ENCODE measurements around the gene ITPR1.
"Not testable (repeated sequence)": the region's sequence is repeated elsewhere in the genome, so short reads cannot be mapped to it uniquely, and the experiment has no call there.

Gene ITPR1

DNA sequence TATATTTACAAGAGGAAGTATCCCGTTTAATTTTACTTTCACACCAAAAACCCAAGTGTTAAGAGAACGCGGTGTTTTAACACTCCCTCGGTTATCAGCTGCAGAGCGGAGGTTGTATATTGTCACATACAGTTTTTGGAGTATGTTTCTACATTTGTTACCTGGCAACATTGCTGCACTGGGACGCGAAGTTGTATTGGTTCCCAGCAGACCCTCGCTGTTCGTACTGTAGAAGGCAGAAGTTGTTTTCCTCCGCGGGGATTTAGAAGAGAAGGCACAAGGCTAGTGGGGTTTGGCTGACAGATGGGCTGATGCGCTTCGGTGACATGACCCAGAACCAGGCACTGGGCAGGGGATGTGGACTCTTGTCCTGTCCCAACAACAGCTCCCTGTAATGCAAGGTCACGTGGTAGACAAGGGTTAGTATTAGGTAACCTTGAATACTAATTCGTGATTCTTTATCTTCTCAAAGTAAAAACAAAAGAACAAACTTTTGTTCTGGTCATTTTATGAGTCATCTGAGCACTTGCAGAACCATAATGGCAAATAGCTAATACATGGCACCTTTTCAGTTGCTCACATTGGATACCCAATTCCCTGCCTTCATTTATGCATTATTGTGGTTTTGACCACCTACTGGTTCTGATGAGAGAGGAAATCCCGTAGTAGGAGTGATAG, 255.7 kb downstream of the ITPR1 start:
- no peak for DNase-seq

GRCh38 chr3:4749567-4750002, 256.4 kb downstream of the ITPR1 start:
- DNase-seq = no peak

- no peak for DNase-seq
Observed at GRCh38 chr3:4750306-4750968, 257.3 kb downstream of the ITPR1 start.

- no peak for DNase-seq
Observed at GRCh38 chr3:4751029-4751501, 257.9 kb downstream of the ITPR1 start.

- peak; percentile 92 for DNase-seq
Observed at GRCh38 chr3:4751502-4752101, 258.5 kb downstream of the ITPR1 start.

DNA sequence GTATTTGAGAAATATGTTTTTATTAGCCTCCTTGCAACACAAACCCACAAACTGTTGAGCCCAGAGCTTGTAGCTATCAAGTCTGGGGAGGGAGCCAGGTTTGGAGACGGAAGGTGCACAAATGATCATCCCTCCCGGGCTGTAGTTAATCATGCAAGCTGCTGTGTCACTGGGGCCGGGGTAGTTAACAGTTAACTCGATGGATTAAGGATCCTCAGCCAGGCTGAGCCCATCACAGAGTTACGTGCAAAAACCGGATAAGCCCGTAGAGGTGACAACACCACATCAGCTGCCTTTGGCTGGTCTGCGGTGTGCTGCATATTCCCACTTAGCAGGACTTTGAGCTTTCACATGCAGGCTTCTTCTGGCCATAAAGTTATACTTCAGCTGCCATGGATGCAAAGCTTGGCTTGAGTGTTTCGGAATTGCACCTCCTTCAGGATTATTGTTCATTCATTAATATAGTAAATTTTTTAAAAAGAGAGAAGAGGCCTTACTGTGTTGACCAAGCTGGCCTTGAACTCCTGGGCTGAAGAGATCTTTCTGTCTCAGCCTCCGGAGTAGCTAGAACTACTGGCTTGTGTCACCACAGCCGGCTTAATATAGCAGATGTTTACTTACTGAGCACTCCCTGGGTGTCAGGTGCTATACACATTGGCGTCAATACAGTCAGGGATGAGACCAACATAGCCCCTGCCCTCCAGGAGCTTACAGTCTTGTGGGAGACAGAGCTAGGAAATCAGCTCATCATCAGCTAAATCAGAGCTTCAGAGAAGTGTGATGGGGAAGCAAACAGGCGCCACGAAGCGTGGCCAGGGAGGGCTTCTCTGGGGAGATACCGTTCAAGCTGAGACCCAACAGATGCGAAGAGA, 259.3 kb downstream of the ITPR1 start:
- DNase-seq = peak; percentile 61

- no peak for DNase-seq
Observed at GRCh38 chr3:4753073-4753691, 260.0 kb downstream of the ITPR1 start.

- DNase-seq = no peak
Observed at GRCh38 chr3:4754180-4755086, 261.3 kb downstream of the ITPR1 start.

DNA sequence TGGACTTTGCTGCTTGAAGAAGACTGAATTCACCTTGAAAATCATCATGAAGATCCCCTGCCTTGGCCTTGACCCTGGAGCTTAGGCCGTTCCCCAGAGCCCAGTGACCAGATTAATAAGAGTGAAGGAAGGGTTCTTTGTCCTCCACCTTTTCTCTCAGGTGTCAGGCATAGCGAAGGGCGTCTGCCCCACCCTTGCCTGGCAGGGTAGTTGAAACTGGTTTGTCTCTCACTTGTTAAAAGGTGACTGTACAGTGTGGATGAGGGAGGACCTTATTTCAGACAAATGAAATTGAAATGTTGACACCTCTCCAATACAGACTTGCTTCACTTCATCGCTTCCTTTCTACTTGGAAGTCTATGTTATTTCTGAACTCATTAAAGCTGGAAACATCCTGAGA, 262.4 kb downstream of the ITPR1 start:
- no peak for DNase-seq

- DNase-seq = no peak
Observed at GRCh38 chr3:4756057-4756775, 263.1 kb downstream of the ITPR1 start.

GRCh38 chr3:4756855-4757574, 263.9 kb downstream of the ITPR1 start:
- DNase-seq = no peak

DNA sequence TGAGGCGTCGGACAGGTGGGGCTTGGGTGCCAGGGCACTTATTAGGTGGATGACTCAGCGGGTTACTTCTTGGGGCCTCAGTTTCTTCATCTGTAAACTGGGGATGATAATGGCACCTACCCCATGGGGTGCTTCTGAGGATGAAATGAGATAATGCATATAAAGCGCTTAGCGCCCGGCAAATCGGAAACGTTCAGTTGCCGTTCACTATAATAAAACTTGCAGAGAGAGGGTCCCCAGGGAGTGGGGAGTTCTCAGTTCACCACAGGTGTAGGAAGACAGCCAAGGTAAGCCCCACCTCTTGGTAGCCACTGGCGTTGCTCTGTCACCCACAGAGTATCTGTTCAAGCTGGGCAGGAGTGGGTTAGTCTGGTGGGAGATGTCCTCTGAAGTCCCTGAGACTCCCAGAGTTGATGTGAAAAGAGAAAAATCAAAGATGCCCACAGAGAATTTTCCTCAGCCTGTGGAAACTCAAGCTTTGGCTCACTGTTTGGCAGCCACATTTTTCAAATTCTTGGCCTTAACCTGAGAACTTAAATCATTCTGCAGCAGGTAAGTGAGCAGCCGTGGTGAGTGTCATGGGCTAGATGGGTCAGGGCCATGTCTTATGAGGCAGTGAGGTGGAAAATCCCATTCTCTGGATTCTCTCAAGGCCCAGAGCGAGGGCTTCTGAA, 264.6 kb downstream of the ITPR1 start:
- DNase-seq = no peak

DNA sequence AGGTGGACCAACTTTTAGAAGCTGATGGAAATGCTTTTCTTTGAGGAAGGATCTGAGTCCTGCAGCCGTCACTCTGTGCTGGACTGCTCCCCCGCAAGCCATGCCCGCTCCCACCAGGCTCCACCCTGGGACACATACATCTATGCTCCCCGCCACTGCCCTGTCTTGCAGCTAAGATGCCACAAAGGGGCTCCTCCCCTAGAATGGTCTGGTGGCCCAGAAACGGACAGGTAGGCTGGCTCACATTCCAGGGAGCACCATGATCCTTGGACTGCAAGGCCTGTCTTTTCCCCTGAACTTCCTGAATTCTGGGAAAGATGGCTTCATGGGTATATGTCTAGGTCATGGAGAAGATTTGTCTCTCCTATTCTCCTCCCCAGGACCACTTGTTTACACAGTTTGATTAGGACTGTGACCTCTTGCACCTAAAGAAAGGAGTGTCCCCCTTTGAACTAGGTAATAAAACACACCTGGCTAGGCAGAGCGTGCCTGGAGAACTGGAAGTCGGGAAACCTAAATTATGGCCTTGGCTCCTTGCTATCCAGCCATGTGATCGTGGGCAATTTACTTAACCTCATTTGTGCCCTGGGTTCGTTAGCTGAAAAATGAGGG, 265.2 kb downstream of the ITPR1 start:
- DNase-seq = no peak

- DNase-seq = no peak
Observed at GRCh38 chr3:4758957-4759656, 266.0 kb downstream of the ITPR1 start.

- DNase-seq = no peak
Observed at GRCh38 chr3:4759689-4760312, 266.7 kb downstream of the ITPR1 start.

DNA sequence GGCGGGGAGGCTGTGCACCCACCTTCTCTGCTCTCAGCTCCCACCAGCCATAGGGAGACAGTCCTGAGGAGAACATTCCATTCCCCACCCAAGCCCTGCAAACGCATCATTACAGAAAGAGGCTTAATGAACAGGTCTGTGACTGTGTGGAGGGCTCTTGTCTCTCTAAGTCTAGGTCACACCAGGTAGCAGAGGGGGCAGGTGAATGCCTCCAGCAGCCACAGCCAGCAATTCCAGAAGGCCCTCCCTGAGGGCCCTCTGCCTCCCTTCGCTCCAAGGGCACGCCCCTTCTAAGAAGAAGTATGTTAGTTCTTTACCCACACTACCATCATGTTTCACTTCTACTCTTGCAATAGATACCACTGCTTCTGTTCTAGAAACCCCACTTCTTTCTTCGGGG, 268.6 kb downstream of the ITPR1 start:
- no peak for DNase-seq

DNA sequence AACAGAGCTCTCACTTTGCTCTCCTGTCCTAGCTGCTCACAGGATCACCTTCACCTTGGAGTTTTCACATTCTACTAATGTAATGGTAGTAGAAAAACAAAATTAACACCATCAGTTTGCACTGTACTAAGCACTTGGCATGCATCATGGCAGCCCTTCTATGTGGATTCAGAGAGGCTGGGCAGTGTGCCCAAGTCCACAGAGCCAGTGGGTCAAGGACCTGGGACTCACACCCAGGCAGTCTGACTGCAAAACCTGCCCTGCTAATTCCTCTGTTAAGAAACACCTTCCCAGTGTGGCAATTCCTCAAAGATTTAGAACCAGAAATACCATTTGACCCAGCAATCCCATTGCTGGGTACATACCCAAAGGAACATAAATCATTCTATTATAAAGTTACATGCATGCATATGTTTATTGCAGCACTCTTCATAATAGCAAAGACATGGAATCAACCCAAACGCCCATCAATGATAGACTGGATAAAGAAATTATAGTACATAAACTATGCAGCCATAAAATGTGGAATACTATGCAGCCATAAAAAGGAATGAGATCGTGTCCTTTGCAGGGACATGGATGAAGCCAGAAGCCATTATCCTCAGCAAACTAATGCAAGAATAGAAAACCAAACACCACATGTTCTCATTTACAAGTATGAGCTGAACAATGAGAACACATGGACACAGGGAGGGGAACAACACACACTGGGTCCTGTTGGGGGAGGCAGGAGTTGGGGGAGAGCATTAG, 269.5 kb downstream of the ITPR1 start:
- not testable (repeated sequence) for DNase-seq
